Iris pigment epithelial cell (primary cell): ENCODE data around the gene KCNRG.
"Not testable (repeated sequence)": the region's sequence is repeated elsewhere in the genome, so short reads cannot be mapped to it uniquely, and the experiment has no call there.

Experiments
- DNase-seq: peaks from one replicate; pipeline ENCODE4 v3.0.0-alpha.2; 2011; ENCODE audit warnings: low read depth

Gene KCNRG, protein sequence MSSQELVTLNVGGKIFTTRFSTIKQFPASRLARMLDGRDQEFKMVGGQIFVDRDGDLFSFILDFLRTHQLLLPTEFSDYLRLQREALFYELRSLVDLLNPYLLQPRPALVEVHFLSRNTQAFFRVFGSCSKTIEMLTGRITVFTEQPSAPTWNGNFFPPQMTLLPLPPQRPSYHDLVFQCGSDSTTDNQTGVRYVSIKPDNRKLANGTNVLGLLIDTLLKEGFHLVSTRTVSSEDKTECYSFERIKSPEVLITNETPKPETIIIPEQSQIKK

DNA sequence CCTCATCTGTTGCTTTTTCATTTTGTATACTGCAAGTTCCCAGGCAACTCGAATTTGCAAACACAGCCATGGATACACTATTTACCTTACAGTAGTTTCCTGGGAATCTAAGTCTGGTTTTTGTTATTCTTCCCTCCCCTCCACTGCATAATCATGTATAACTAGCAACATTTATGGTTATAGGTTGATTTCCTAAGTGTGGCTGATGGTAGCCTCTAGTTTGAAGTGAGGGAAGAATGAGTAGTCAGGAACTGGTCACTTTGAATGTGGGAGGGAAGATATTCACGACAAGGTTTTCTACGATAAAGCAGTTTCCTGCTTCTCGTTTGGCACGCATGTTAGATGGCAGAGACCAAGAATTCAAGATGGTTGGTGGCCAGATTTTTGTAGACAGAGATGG is at the start of gene KCNRG:
Gene KCNRG (plus strand): TSS at position 187 of the 400 bp plus-strand sequence. CDS start 50 bp downstream, at position 237.
- no peak for DNase-seq

GRCh38 chr13:49967456-49967855 is 47.8 kb upstream of the KCNRG start:
- no peak for DNase-seq

DNA sequence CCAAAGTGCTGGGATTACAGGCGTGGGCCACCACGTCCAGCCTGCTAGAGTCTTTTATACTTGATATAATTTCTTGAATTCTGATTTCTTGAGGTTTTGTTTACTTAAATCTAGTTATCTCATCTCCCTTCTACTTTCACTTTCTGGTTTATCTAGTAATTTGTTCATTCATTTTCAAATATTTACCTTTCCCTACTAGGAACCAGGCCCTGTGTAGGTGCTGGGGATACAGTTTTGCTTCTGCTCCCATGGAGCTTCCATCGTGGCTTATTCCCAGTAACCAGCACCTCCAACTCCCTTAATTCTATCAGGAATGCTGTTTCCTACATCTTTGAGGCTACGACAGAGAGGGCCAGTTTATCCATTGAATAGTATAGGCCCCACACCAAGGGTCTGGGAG is 42.5 kb upstream of the KCNRG start:
- no peak for DNase-seq

GRCh38 chr13:49975826-49976225 is 39.4 kb upstream of the KCNRG start:
- DNase-seq: no peak

DNA sequence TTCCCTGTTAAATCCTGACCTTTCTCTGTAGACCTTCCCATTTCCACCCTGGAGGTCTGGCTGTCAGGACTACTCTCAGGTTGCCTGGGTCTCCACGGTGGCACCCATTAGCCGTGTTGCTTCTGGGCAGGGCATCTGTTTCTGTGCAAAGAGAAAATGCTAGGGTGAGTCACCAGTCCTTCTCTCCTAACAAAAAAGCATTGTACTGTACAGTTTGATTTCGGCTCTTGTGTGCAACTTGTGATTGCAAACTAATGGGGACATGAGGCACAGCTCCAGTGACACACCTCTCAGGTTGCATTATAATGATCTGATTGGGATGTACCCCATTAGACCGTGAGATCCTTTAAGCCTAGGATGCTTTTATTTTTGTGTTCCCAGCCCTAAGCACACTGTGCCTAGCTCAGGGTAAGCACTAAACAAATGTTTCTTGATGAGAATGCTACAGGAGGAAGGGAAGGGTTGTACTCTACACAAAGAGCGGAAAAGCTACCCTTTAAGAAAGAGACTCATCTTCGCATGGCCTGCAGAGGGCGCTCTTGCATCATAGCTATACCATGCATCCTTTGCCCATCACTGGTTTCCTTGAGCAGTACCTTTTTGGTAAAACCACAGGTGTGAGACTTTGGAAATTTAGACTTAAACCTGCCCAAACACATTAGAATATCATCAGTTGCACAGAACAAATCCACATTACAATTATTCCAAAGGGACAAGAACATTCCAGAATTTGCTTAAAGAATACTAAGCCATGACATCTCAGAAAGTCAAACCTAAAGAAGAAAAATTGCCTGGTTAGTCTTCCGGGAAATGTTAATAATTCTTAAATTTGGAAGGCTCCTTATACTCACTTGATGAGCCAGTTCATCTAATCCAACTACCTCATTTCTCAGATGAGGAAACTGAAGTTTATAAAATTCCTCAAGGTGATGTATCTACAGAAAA is 38.7 kb upstream of the KCNRG start:
- DNase-seq: peak; percentile 67

DNA sequence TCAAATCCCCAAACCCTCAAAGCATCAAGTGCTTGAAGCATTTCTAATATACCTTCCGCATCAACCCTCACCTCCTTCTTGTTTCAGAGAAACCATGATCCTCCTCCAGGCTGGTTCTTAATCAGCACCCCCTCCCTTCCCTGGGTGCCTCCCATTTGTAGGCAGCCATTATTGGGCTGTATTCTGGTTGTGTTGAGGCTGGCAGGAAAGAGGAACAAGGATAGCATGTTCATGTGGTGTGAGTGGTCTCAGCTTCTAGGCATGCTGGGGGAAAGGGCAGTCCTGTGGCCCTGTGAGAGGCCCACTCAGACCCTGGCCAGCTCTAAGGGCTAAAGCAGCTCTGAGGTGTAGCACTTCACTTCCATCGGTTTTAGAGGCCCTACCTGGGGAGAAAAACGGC is 37.3 kb upstream of the KCNRG start:
- DNase-seq: no peak

- no peak for DNase-seq
These were observed 35.0 kb upstream of the KCNRG start for GRCh38 chr13:49980266-49980665.

DNA sequence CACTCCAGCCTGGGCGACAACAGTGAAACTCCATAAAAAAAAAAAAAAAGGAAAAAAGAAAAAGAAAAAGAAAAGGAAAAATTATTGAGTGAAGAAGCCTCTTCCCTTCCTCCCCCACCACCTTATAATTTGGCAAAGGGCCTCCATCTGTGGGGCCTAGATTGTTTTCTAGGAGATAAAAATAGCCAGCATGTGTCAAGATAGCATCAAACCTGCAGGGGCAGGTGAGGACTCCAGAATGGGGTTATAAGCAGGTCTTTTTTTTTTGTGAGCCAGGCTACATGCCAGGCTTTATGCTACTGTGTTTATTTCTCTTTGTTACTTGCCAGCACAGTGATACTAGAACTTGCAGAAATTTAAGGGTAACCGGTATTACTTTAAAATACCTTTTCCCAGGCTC is 30.1 kb upstream of the KCNRG start:
- no peak for DNase-seq

DNA sequence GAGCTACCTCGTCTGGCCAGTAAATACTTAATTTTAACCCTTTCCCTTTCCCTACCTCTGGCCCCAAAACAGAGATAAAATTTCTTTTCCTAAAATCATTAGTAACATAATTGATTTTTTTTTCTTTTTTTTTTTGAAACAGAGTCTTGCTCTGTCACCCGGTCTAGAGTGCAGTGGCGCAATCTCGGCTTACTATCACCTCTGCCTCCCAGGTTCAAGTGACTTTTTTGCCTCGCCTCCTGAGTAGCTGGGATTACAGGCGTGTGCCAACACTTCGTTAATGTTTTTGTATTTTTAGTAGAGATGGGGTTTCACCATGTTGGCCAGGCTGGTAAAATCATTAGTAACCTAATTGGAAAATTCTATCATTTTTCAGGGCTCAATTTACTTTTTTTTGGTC is 28.8 kb upstream of the KCNRG start:
- no peak for DNase-seq

- not testable (repeated sequence) for DNase-seq
These were observed 24.6 kb upstream of the KCNRG start for GRCh38 chr13:49990612-49991011.

DNA sequence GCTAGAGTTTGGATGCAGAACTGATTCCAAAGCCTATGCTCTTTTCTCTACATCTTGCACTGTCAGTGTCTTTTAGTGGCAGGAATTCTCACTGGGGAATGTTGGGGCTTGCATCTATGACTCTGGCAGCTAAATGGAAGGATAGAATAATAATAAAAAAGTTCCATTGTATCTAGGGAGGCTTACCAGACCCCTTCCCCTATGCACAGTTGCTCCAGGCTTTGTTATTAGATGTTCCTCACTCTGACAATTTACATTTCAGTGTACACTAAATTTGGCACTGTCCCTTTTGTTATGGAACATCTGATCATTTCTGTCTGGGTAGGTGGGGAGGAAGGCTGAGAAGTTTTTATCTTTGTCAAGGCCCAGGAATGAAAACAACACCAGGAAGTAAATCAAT is 22.1 kb upstream of the KCNRG start:
- no peak for DNase-seq

DNA sequence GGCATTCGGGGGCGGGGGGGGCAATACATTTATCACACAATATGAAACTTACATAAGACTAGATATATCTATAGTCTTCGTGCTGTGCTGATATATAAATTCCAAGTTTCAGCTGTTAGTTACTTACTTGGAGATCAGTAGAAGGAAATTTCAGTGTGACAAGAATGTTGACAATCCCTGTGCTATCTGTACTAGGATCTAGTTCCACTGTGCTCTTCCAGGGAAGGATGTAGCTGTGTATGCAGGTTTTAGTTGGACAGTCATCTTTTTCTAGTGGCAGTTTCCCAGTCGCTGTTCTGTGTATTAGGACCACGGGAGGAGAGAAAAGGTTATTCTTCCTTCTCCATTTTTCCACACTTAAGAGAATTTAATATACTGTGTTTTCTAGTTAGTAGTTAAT is 21.6 kb upstream of the KCNRG start:
- no peak for DNase-seq

DNA sequence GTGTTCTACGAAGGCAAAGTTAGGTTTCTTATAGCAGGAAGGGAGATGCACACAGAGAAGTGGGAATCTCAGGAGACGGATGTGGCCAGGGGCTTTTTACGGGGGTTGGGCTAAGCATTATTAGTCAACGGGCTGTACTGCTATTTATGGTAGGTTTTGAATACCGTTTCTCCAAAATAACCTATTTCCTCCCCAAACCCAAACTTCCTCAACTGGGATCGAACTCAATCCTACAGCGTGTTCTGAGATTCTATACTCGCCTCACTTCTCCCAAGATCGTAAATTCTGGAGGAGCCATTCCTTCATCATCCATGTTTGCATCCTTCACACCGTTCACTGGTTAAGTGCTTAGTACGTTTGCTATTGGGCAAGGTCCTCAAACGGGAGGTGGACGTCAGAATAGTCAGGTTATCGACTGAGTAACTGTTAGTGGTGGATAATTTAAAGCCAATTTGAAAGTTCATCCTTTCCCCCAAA is 19.6 kb upstream of the KCNRG start:
- DNase-seq: peak; percentile 59

DNA sequence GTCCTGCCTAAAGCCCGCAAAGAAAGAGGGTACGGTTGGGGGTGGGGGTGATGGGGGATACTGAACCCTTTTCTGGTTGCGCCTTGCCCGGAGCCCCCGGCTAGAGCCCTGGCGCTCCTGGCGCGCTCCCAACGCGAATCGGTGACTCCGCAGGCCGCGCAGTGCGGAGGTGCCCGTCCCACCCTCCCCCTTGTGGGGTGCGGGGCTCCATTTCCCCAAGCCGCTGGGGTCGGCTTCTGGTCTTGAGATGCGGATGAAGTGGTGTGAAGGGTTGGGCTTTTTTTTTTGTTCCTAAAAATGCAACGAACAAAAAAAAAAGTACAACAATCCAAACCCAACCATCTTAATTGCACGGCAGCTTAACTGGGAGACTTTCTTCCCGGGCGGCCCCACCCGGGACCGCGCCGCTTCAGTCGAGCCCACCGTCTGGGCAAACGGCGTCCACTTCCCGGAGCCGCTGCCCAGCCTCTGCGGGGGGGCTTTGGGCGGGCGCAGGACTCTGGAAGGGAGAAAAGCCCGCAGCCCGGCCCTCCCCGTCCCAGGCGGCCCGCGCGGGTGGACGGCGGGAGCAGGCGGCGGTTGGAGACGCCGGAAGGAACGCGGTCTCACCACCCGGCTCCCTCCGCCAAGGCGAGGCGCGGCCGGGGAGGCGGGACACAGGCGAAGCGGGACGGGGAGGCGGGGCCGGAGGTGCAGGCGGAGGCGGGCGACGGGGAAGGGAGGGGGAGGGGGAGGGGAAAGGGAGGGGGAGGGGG is 18.9 kb upstream of the KCNRG start:
- DNase-seq: peak; percentile 95

DNA sequence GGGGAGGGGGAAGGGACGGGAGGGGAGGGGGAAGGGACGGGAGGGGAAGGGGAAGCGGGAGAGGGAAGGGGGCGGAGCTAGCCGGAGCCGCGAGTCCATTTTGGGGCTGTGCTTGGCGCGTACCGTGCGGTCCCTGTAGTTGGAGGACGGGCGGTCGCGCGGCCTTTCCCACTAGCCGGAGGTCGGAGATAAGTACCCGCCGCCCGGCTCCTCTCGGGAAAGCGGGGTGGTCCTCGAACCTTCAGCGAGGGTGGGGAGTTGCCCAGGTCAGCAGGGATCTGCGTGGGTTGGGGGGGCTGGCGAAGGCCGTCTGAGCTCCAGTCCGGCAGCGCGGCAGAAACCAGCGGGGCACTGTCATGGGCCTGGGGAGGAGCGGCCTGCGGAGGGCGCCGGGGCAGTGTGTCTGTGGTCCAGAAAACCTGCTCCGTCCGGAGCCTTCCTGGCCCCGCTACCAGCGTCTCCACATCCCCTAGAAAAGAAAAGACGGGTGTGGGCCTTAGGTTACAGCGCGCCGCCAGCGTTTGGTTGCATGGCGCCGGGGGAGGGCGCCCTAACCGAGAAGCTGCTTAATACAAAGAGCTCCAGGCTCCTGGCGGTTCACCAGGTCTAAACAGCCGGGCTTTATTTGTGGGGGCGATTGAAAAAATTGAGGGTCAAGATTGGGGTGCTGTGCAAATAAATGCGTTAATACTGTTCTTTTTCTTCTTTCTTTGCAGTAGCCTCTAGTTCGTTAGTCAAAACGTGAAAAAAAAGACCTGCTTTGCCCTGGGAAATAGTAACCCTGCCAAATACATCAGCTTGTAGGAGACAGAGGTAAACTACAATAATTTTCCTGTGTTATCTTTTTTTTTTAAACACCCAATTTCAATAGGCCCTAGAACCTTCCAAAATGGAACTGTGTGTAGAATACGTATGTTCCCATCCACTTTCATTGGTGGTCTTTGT is 18.0 kb upstream of the KCNRG start, which contains the start of gene TRIM13:
Gene TRIM13 (plus strand): TSS at position 92 of the 945 bp plus-strand sequence. CDS start 14,899 bp downstream, outside the sequence.
- peak; percentile 94 for DNase-seq

DNA sequence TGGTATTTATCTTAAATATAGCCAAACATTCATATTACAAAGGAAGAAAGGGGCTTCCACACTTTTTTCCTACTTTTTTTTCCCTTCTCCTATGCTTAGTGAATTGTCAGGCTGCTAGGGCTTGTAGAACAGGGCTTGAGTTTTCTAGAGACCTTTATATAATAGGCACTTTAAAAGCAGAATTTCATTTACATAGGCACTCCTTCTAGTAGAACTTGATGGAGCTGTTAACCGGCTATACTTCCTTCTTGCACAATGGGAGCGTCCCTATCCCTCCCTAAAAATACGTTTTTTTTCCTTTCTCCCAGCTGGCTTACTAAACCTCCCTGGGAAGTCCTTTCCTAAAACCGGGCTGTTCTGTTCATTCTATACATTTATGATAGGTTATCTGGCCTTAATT is 17.3 kb upstream of the KCNRG start:
- DNase-seq: no peak

DNA sequence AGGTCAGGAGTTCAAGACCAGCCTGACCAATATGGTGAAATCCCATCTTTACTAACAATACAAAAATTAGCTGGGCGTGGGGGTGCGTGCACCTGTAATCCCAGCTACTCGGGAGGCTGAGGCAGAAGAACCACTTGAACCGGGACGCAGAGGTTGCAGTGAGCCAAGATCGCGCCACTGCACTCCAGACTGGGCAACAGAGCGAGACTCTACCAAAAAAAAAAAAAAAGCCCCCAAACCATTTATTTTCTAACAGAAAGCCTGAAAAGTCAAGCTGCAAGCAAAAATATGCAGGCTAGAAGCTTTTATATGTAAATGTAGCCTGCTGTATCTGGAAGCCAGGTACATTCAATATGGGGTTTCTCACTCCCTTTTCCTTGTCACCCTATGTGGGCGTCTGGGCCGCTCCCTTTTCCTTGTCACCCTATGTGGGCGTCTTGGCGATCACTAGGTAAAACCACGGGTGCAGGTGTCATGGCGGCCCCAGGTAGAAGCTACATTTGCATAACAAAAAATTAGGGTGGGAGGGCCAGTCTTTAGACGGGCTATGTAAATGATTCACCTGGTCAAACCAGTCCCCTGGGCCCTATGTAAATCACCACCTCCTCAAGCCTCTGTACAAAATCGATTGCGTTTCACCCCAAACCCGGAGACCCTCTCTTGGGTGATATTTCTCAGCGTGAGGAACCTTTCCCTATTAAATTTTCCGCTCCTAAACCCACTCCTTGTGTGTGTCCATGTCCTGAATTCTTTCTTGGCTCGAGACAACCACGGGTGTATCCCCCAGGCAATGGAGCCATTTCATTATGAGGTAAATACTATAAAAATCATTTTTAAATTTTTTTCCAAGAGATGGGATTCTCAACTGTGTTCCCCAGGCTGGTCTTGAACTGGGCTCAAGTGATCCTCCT is 16.3 kb upstream of the KCNRG start:
- no peak for DNase-seq

- no peak for DNase-seq
These were observed 14.0 kb upstream of the KCNRG start for GRCh38 chr13:50001287-50001686.

GRCh38 chr13:50006426-50007135 is 8.7 kb upstream of the KCNRG start:
- peak; percentile 59 for DNase-seq
